Measurements from ENCODE around the gene CYREN.

DNA sequence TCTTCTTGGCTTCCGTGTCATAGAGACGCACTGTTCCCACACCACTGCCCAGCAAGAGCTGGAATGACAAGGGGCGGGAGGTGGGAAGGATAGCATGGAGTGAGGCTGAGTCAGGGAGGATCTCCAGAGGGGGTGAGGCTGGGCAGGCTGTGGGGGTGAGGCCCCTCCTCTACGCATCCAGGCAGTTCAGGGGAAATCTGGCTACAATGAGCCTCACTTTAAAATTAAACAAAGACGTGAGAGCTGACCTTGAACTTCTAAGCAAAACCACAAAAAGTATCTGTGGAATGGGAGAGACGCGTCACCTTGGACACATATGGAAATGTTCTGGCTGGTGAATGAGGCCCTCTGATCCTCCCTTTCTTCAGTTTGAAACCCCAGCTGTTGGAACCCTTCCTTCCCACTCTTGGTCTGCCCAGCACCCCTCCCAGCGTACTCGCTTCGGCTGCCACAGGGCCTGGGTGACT is 23.1 kb upstream of the CYREN start:
- TF ChIP-seq, protein P1, sequence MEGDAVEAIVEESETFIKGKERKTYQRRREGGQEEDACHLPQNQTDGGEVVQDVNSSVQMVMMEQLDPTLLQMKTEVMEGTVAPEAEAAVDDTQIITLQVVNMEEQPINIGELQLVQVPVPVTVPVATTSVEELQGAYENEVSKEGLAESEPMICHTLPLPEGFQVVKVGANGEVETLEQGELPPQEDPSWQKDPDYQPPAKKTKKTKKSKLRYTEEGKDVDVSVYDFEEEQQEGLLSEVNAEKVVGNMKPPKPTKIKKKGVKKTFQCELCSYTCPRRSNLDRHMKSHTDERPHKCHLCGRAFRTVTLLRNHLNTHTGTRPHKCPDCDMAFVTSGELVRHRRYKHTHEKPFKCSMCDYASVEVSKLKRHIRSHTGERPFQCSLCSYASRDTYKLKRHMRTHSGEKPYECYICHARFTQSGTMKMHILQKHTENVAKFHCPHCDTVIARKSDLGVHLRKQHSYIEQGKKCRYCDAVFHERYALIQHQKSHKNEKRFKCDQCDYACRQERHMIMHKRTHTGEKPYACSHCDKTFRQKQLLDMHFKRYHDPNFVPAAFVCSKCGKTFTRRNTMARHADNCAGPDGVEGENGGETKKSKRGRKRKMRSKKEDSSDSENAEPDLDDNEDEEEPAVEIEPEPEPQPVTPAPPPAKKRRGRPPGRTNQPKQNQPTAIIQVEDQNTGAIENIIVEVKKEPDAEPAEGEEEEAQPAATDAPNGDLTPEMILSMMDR (IDR thresholded peaks at IDR 0.05 in 8 of 11, conservative IDR thresholded peaks at IDR 0.05 in 3 of 11) = no peak
- TF ChIP-seq POLR2A (IDR thresholded peaks at IDR 0.05) = no peak
- TF ChIP-seq POLR2AphosphoS5 (IDR thresholded peaks at IDR 0.05) = no peak
